GM18498 (cell line): ENCODE data around the gene SPRING1.
A peak's percentile ranks its signal among the peaks of the same experiment; 100 is the strongest.

Experiments
- ATAC-seq: cut with Tn5 transposase; IDR thresholded peaks from one replicate; pipeline ENCODE4 v1.9.1; 2021; ENCODE audit warnings: mild to moderate bottlenecking, moderate library complexity; ENCODE audit not compliant: unreplicated experiment

SPRING1 gene

GRCh38 chr12:116710370-116711150, 27.3 kb downstream of the SPRING1 start:
- ATAC-seq: no peak

- no peak for ATAC-seq
These were observed 28.1 kb downstream of the SPRING1 start for GRCh38 chr12:116709768-116710167.

GRCh38 chr12:116708826-116709756, 28.8 kb downstream of the SPRING1 start:
- ATAC-seq: peak; percentile 72

GRCh38 chr12:116707751-116708150, 30.1 kb downstream of the SPRING1 start:
- ATAC-seq: no peak

GRCh38 chr12:116703214-116703795, 34.6 kb downstream of the SPRING1 start:
- peak; percentile 58 for ATAC-seq

GRCh38 chr12:116701432-116701831, 36.4 kb downstream of the SPRING1 start:
- ATAC-seq: no peak

GRCh38 chr12:116700066-116700465, 37.8 kb downstream of the SPRING1 start:
- ATAC-seq: no peak

- no peak for ATAC-seq
These were observed 39.3 kb downstream of the SPRING1 start for GRCh38 chr12:116698554-116699075.

- ATAC-seq: no peak
These were observed 39.8 kb downstream of the SPRING1 start for GRCh38 chr12:116698116-116698515.

- ATAC-seq: no peak
These were observed 40.2 kb downstream of the SPRING1 start for GRCh38 chr12:116697716-116698115.

- no peak for ATAC-seq
These were observed 40.6 kb downstream of the SPRING1 start for GRCh38 chr12:116697305-116697704.

GRCh38 chr12:116695464-116695725, 42.5 kb downstream of the SPRING1 start:
- no peak for ATAC-seq

GRCh38 chr12:116694653-116695463, 43.0 kb downstream of the SPRING1 start:
- no peak for ATAC-seq

- no peak for ATAC-seq
These were observed 44.3 kb downstream of the SPRING1 start for GRCh38 chr12:116693286-116694227.

- ATAC-seq: no peak
These were observed 45.3 kb downstream of the SPRING1 start for GRCh38 chr12:116692605-116693004.

GRCh38 chr12:116691636-116692035, 46.2 kb downstream of the SPRING1 start:
- ATAC-seq: no peak

GRCh38 chr12:116691205-116691604, 46.7 kb downstream of the SPRING1 start:
- ATAC-seq: no peak

- no peak for ATAC-seq
These were observed 47.7 kb downstream of the SPRING1 start for GRCh38 chr12:116689979-116690744.

- ATAC-seq: no peak
These were observed 48.3 kb downstream of the SPRING1 start for GRCh38 chr12:116689521-116689920.
